HepG2 (cell line): ENCODE measurements around the gene BCL2L1. TPM values are rescaled to one million over a fixed set of nuclear protein-coding genes. Genes with fewer than 3 reads are reported as not detected.

Experiments used
- DMTF1 ChIP-seq: sonication (generic); formaldehyde crosslinking; IDR thresholded peaks from 2 replicates; pipeline ENCODE4 v1.4.0; 2020; ENCODE audit warnings: mild to moderate bottlenecking, missing genetic modification reagents
- ETV5 ChIP-seq: IDR thresholded peaks from 2 replicates; pipeline ENCODE4 v1.6.1; 2018; ENCODE audit warnings: missing biosample characterization, missing genetic modification reagents, inconsistent platforms, borderline replicate concordance
- IRF2 ChIP-seq: IDR thresholded peaks from 2 replicates; pipeline ENCODE4 v1.6.1; 2018; ENCODE audit warnings: missing genetic modification reagents, missing compliant biosample characterization
- ISL2 ChIP-seq: sonication (generic); formaldehyde crosslinking; IDR thresholded peaks from 2 replicates; pipeline ENCODE4 v1.5.0; 2020; ENCODE audit warnings: missing genetic modification reagents
- MED13 ChIP-seq: sonication (generic); formaldehyde crosslinking; IDR thresholded peaks from 2 replicates; pipeline ENCODE4 v1.5.0; 2020; ENCODE audit warnings: missing genetic modification reagents
- PHF21A ChIP-seq: sonication (generic); formaldehyde crosslinking; IDR thresholded peaks from 2 replicates; pipeline ENCODE4 v1.5.0; 2020; ENCODE audit warnings: mild to moderate bottlenecking, missing genetic modification reagents
- POLR2A ChIP-seq, 2 experiments: IDR thresholded peaks; 2 replicates each; pipeline ENCODE4 v1.6.1; 2011; ENCODE audit warnings: low read depth in 2 of 2, low read length in 2 of 2, mild to moderate bottlenecking in 1 of 2, moderate library complexity in 1 of 2; ENCODE audit not compliant: insufficient read depth in 1 of 2
- PRDM10 ChIP-seq: sonication (generic); formaldehyde crosslinking; IDR thresholded peaks from 2 replicates; pipeline ENCODE4 v1.4.0; 2020; ENCODE audit warnings: low read depth, missing genetic modification reagents
- RXRB ChIP-seq: IDR thresholded peaks from 2 replicates; pipeline ENCODE4 v1.6.1; 2016; ENCODE audit warnings: borderline replicate concordance, missing genetic modification reagents, missing compliant biosample characterization
- TBL1XR1 ChIP-seq: fragments of 150-350 bp; IDR thresholded peaks from 2 replicates; pipeline ENCODE4 v1.6.1; 2014; ENCODE audit warnings: borderline replicate concordance, low read length; ENCODE audit not compliant: partially characterized antibody
- U2AF2 ChIP-seq: fragments of 200-400 bp; formaldehyde crosslinking; IDR thresholded peaks from 2 replicates; pipeline ENCODE4 v1.6.1; 2017; ENCODE audit warnings: low read depth, mild to moderate bottlenecking, low read length
- ZFP90 ChIP-seq: sonication (generic); formaldehyde crosslinking; IDR thresholded peaks from 2 replicates; pipeline ENCODE4 v1.8.0; 2022; ENCODE audit warnings: missing genetic modification reagents, mild to moderate bottlenecking, inconsistent platforms, borderline replicate concordance
- ZNF317 ChIP-seq: sonication (generic); formaldehyde crosslinking; IDR thresholded peaks from 2 replicates; pipeline ENCODE4 v1.5.0; 2020; ENCODE audit warnings: mild to moderate bottlenecking, missing genetic modification reagents
- ZNF446 ChIP-seq: sonication (generic); formaldehyde crosslinking; IDR thresholded peaks from 2 replicates; pipeline ENCODE4 v1.5.0; 2020; ENCODE audit warnings: mild to moderate bottlenecking, missing genetic modification reagents
- ZNF652 ChIP-seq: IDR thresholded peaks from 2 replicates; pipeline ENCODE4 v1.6.1; 2016; ENCODE audit warnings: low read depth, borderline replicate concordance
- ZSCAN29 ChIP-seq: sonication (generic); formaldehyde crosslinking; conservative IDR thresholded peaks from 2 replicates; pipeline ENCODE4 v1.4.0; 2020; ENCODE audit warnings: mild to moderate bottlenecking, missing genetic modification reagents
- polyA plus RNA-seq, 8 experiments: library from polyadenylated mRNA; depleted of rRNA in 3 of 8; stranded (reverse) in 7 of 8; unstranded in 1 of 8; fragments of >200 nt; fragmentation: Illumina TruSeq in 4 of 8; extraction: Trizol in 4 of 8; gene quantifications; 2 replicates each; pipeline versions ENCODE4 v1.2.1 to v1.2.3, GENCODE V29; 2011 to 2016; ENCODE audit warnings: low read depth in 4 of 8, missing spikeins in 1 of 8, mixed read lengths in 1 of 8; ENCODE audit not compliant: insufficient read depth in 1 of 8
- total RNA-seq, 5 experiments: library from RNA; depleted of rRNA; stranded (reverse); fragments of >200 nt; fragmentation: Illumina TruSeq; extraction: Trizol; gene quantifications; 2 replicates each; pipeline ENCODE4 v1.2.3, GENCODE V29; 2016; ENCODE audit warnings: low read depth in 1 of 5
- TF ChIP-seq, protein P1 (sequence below): sonication (generic); formaldehyde crosslinking; IDR thresholded peaks from 2 replicates; pipeline ENCODE4 v1.4.0; 2020; ENCODE audit warnings: missing genetic modification reagents
- TF ChIP-seq, protein P2 (sequence below): sonication (generic); formaldehyde crosslinking; IDR thresholded peaks from 2 replicates; pipeline ENCODE4 v1.8.1; 2023; ENCODE audit warnings: mild to moderate bottlenecking, missing genetic modification reagents, borderline replicate concordance
- TF ChIP-seq, protein P3 (sequence below): sonication (generic); formaldehyde crosslinking; IDR thresholded peaks from 2 replicates; pipeline ENCODE4 v1.4.0; 2020; ENCODE audit warnings: missing genetic modification reagents, mild to moderate bottlenecking, borderline replicate concordance

BCL2L1 gene
- total and polyA plus RNA-seq, 2 of the 13 experiments (the other 11 are each of a cell fraction or from before 2014, with no cell fraction given), result 164 to 258 TPM

DNA sequence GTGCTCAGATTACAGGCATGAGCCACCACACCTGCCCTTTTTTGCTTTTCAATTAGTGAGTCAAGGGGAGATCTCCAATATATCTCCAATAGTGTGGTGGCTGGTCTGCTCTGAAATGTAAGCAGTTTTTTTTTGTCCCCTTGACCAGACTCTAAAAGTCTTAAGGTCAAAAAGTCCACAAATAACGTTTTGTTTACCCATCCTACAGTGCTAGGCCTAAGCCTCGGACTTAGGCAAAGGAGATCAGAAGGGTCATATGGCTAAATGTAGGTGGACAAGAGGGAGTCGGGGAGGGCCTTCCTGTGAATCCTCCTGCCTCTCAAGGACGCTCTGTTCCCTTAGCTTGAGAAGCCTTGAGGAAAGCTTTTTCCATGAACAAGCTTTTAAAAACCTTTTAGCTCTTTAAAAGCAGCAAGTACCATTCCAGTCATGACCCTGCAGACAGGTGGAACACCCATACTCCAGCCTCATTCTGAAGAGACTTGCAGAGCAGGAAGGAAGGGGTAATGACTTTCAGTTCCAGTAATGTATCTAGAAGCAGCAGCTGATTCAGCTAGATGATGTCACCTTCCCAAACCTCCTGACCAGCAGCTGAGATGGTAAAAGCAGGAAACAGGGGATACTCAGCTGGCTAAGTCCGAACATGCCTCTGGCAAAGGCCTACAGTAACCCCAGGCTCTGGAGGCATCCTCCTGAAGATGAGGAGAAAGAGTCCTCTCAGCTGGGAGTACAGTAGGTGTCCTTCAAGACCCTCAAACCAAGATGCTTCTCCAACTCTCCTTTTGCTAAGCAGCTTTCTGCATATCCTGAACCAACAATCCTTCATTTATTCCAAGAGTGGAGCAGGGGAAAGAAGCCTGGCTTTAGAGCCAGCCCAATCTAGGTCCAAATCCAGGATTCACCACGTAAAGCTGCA, 23.6 kb downstream of the BCL2L1 start (continued):
- TF ChIP-seq, protein P1, sequence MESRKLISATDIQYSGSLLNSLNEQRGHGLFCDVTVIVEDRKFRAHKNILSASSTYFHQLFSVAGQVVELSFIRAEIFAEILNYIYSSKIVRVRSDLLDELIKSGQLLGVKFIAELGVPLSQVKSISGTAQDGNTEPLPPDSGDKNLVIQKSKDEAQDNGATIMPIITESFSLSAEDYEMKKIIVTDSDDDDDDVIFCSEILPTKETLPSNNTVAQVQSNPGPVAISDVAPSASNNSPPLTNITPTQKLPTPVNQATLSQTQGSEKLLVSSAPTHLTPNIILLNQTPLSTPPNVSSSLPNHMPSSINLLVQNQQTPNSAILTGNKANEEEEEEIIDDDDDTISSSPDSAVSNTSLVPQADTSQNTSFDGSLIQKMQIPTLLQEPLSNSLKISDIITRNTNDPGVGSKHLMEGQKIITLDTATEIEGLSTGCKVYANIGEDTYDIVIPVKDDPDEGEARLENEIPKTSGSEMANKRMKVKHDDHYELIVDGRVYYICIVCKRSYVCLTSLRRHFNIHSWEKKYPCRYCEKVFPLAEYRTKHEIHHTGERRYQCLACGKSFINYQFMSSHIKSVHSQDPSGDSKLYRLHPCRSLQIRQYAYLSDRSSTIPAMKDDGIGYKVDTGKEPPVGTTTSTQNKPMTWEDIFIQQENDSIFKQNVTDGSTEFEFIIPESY, result peak; percentile 44; the same call in 1 of the 2 replicates
- TF ChIP-seq ZNF652 (CRISPR knock-in tag), result no peak
- peak; percentile 81; the same call in 1 of the 2 replicates for TF ChIP-seq PHF21A (CRISPR knock-in tag)
- TF ChIP-seq ZSCAN29 (CRISPR knock-in tag), result 0 out of 2 replicates have a peak, but pooled peaks have one; percentile 62
- TF ChIP-seq, protein P2, sequence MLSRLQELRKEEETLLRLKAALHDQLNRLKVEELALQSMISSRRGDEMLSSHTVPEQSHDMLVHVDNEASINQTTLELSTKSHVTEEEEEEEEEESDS, result 0 out of 2 replicates have a peak, but pooled peaks have one; percentile 20
- no peak for TF ChIP-seq TBL1XR1
- TF ChIP-seq ISL2 (CRISPR knock-in tag), result peak; percentile 50; the same call in 1 of the 2 replicates
- no peak for TF ChIP-seq MED13 (CRISPR knock-in tag)
- peak; percentile 96 for TF ChIP-seq ZFP90 (CRISPR knock-in tag)
- TF ChIP-seq U2AF2, result no peak
- peak in 1 of 2 experiments; percentile 33; a peak in 1 of 4 replicates for TF ChIP-seq POLR2A (IDR thresholded peaks at IDR 0.05; ENCODE audit: insufficient read depth in 1 of 2, low read depth in 2 of 2, low read length in 2 of 2)
- TF ChIP-seq ZNF446 (CRISPR knock-in tag), result peak; percentile 3; the same call in 1 of the 2 replicates
- TF ChIP-seq ZNF317, result peak; percentile 47; the same call in 1 of the 2 replicates
- 0 out of 2 replicates have a peak, but pooled peaks have one; percentile 15 for TF ChIP-seq DMTF1 (CRISPR knock-in tag)
- TF ChIP-seq IRF2 (CRISPR knock-in tag), result peak; percentile 36; the same call in 1 of the 2 replicates
- peak; percentile 53; the same call in 1 of the 2 replicates for TF ChIP-seq PRDM10 (CRISPR knock-in tag)
- TF ChIP-seq, protein P3, sequence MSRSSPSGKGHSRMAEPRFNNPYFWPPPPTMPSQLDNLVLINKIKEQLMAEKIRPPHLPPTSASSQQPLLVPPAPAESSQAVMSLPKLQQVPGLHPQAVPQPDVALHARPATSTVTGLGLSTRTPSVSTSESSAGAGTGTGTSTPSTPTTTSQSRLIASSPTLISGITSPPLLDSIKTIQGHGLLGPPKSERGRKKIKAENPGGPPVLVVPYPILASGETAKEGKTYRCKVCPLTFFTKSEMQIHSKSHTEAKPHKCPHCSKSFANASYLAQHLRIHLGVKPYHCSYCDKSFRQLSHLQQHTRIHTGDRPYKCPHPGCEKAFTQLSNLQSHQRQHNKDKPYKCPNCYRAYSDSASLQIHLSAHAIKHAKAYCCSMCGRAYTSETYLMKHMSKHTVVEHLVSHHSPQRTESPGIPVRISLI (CRISPR knock-in tag), result peak; percentile 95
- TF ChIP-seq RXRB, result peak; percentile 78; the same call in 1 of the 2 replicates
- TF ChIP-seq ETV5 (CRISPR knock-in tag), result peak; percentile 63; the same call in 1 of the 2 replicates
